ENCODE results near the gene PRKACA. TPM values are rescaled to one million over a fixed set of nuclear protein-coding genes. Genes with fewer than 3 reads are reported as not detected.

Gene PRKACA
- polyA plus RNA-seq, 4 donors: 34.7 to 66.1 (median 44.1) TPM

- DNase-seq (no peak), FAIRE-seq (no peak)
- peaks cover 0 to 15% (median 0%) of the 10 kb centered on the region in 3 donors for H3K4me1 ChIP-seq (ENCODE audit: control insufficient read depth in 3 of 3, insufficient read depth in 2 of 3, low read depth in 1 of 3, low read length in 2 of 3)
- no peaks in the 10 kb centered on the region for H3K36me3 ChIP-seq (ENCODE audit: control insufficient read depth in 3 of 3, insufficient read depth in 2 of 3, low read depth in 1 of 3, low read length in 3 of 3)
- H3K27ac ChIP-seq (ENCODE audit: low read depth in 1 of 3, low read length in 2 of 3): no peak overlapping the region
- no peaks in the 10 kb centered on the region for H3K27me3 ChIP-seq (ENCODE audit: control insufficient read depth in 3 of 3, insufficient read depth in 3 of 3, low read length in 3 of 3)
- no peaks in the 10 kb centered on the region for H3K9me3 ChIP-seq (ENCODE audit: control insufficient read depth in 2 of 2, insufficient read depth in 1 of 2, low read depth in 1 of 2, low read length in 1 of 2)
- H3K4me3 ChIP-seq (ENCODE audit: low read depth in 1 of 3, low read length in 3 of 3): no peak overlapping the region
- 94 to 96% (median 95%) methylated on average over 42 to 43 of the region's 43 CpGs for WGBS, 3 donors
These were observed 47.1 kb downstream of the PRKACA start for GRCh38 chr19:14070268-14071050.

GRCh38 chr19:14066134-14066533 is 51.4 kb downstream of the PRKACA start:
- no peak overlapping the region for H3K27ac ChIP-seq (ENCODE audit: low read depth in 1 of 3, low read length in 2 of 3)
- no peak overlapping the region for H3K4me3 ChIP-seq (ENCODE audit: low read depth in 1 of 3, low read length in 3 of 3)
- no peak for FAIRE-seq
- WGBS, 3 donors: 63 to 76% (median 64%) methylated on average over 2 of the region's 2 CpGs
- no peaks in the 10 kb centered on the region for H3K27me3 ChIP-seq (ENCODE audit: control insufficient read depth in 3 of 3, insufficient read depth in 3 of 3, low read length in 3 of 3)
- DNase-seq: no peak
- H3K4me1 ChIP-seq (ENCODE audit: control insufficient read depth in 3 of 3, insufficient read depth in 2 of 3, low read depth in 1 of 3, low read length in 2 of 3): peaks cover 0 to 12% (median 2%) of the 10 kb centered on the region in 3 donors
- no peaks in the 10 kb centered on the region for H3K36me3 ChIP-seq (ENCODE audit: control insufficient read depth in 3 of 3, insufficient read depth in 2 of 3, low read depth in 1 of 3, low read length in 3 of 3)
- no peaks in the 10 kb centered on the region for H3K9me3 ChIP-seq (ENCODE audit: control insufficient read depth in 2 of 2, insufficient read depth in 1 of 2, low read depth in 1 of 2, low read length in 1 of 2)

- Histone ChIP-seq H3K4me3 (ENCODE audit: low read depth in 1 of 3, low read length in 3 of 3) (no peak overlapping the region), H3K9me3 (ENCODE audit: control insufficient read depth in 2 of 2, insufficient read depth in 1 of 2, low read depth in 1 of 2, low read length in 1 of 2) (no peaks in the 10 kb centered on the region), H3K27me3 (ENCODE audit: control insufficient read depth in 3 of 3, insufficient read depth in 3 of 3, low read length in 3 of 3) (peaks cover 0 to 18% (median 6%) of the 10 kb centered on the region in 3 donors), H3K27ac (ENCODE audit: low read depth in 1 of 3, low read length in 2 of 3) (no peak overlapping the region), H3K4me1 (ENCODE audit: control insufficient read depth in 3 of 3, insufficient read depth in 2 of 3, low read depth in 1 of 3, low read length in 2 of 3) (peaks cover 0 to 28% (median 2%) of the 10 kb centered on the region in 3 donors), H3K36me3 (ENCODE audit: control insufficient read depth in 3 of 3, insufficient read depth in 2 of 3, low read depth in 1 of 3, low read length in 3 of 3) (no peaks in the 10 kb centered on the region)
- DNase-seq (no peak), FAIRE-seq (no peak)
- 78 to 80% (median 80%) methylated on average over 7 of the region's 7 CpGs for WGBS, 3 donors
These were observed 54.5 kb downstream of the PRKACA start for GRCh38 chr19:14063105-14063504.

GRCh38 chr19:14062558-14062855 is 55.1 kb downstream of the PRKACA start:
- DNase-seq (no peak), FAIRE-seq (no peak)
- Histone ChIP-seq H3K4me3 (ENCODE audit: low read depth in 1 of 3, low read length in 3 of 3) (no peak overlapping the region), H3K36me3 (ENCODE audit: control insufficient read depth in 3 of 3, insufficient read depth in 2 of 3, low read depth in 1 of 3, low read length in 3 of 3) (no peaks in the 10 kb centered on the region), H3K27ac (ENCODE audit: low read depth in 1 of 3, low read length in 2 of 3) (no peak overlapping the region), H3K9me3 (ENCODE audit: control insufficient read depth in 2 of 2, insufficient read depth in 1 of 2, low read depth in 1 of 2, low read length in 1 of 2) (no peaks in the 10 kb centered on the region), H3K4me1 (ENCODE audit: control insufficient read depth in 3 of 3, insufficient read depth in 2 of 3, low read depth in 1 of 3, low read length in 2 of 3) (peaks cover 0 to 31% (median 2%) of the 10 kb centered on the region in 3 donors), H3K27me3 (ENCODE audit: control insufficient read depth in 3 of 3, insufficient read depth in 3 of 3, low read length in 3 of 3) (peaks cover 0 to 23% (median 6%) of the 10 kb centered on the region in 3 donors)
- WGBS, 3 donors: 51 to 83% (median 65%) methylated on average over 5 of the region's 5 CpGs

- FAIRE-seq: no peak
- H3K27me3 ChIP-seq (ENCODE audit: control insufficient read depth in 3 of 3, insufficient read depth in 3 of 3, low read length in 3 of 3): peaks cover 0 to 26% (median 6%) of the 10 kb centered on the region in 3 donors
- H3K27ac ChIP-seq (ENCODE audit: low read depth in 1 of 3, low read length in 2 of 3): peak within 1 kb of the TSS in 1 of 3 donors; percentile 21
- peak; percentile 50 to 60 for DNase-seq
- peaks cover 0 to 31% (median 2%) of the 10 kb centered on the region in 3 donors for H3K4me1 ChIP-seq (ENCODE audit: control insufficient read depth in 3 of 3, insufficient read depth in 2 of 3, low read depth in 1 of 3, low read length in 2 of 3)
- H3K36me3 ChIP-seq (ENCODE audit: control insufficient read depth in 3 of 3, insufficient read depth in 2 of 3, low read depth in 1 of 3, low read length in 3 of 3): no peaks in the 10 kb centered on the region
- H3K4me3 ChIP-seq (ENCODE audit: low read depth in 1 of 3, low read length in 3 of 3): peak within 1 kb of the TSS in 1 of 3 donors; percentile 35
- no peaks in the 10 kb centered on the region for H3K9me3 ChIP-seq (ENCODE audit: control insufficient read depth in 2 of 2, insufficient read depth in 1 of 2, low read depth in 1 of 2, low read length in 1 of 2)
- 14 to 53% (median 31%) methylated on average over 13 to 19 of the region's 19 CpGs for WGBS, 3 donors
These were observed 55.6 kb downstream of the PRKACA start, which contains the start of gene PALM3 for GRCh38 chr19:14061751-14062557. Gene PALM3, minus strand, starts transcription at chr19:14062076. Its CDS starts 96 bp downstream, at chr19:14061980.

GRCh38 chr19:14061081-14061749 is 56.3 kb downstream of the PRKACA start:
- peaks cover 0 to 31% (median 6%) of the 10 kb centered on the region in 3 donors for H3K27me3 ChIP-seq (ENCODE audit: control insufficient read depth in 3 of 3, insufficient read depth in 3 of 3, low read length in 3 of 3)
- H3K4me1 ChIP-seq (ENCODE audit: control insufficient read depth in 3 of 3, insufficient read depth in 2 of 3, low read depth in 1 of 3, low read length in 2 of 3): peaks cover 0 to 31% (median 2%) of the 10 kb centered on the region in 3 donors
- H3K4me3 ChIP-seq (ENCODE audit: low read depth in 1 of 3, low read length in 3 of 3): peak overlapping the region in 1 of 3 donors; percentile 35
- peak overlapping the region in 1 of 3 donors; percentile 21 for H3K27ac ChIP-seq (ENCODE audit: low read depth in 1 of 3, low read length in 2 of 3)
- no peaks in the 10 kb centered on the region for H3K36me3 ChIP-seq (ENCODE audit: control insufficient read depth in 3 of 3, insufficient read depth in 2 of 3, low read depth in 1 of 3, low read length in 3 of 3)
- no peaks in the 10 kb centered on the region for H3K9me3 ChIP-seq (ENCODE audit: control insufficient read depth in 2 of 2, insufficient read depth in 1 of 2, low read depth in 1 of 2, low read length in 1 of 2)
- DNase-seq: peak; percentile 36 to 60
- 19 to 53% (median 26%) methylated on average over 9 of the region's 9 CpGs for WGBS, 3 donors
- FAIRE-seq: no peak

- Histone ChIP-seq H3K9me3 (ENCODE audit: control insufficient read depth in 2 of 2, insufficient read depth in 1 of 2, low read depth in 1 of 2, low read length in 1 of 2) (no peaks in the 10 kb centered on the region), H3K4me3 (ENCODE audit: low read depth in 1 of 3, low read length in 3 of 3) (no peak overlapping the region), H3K4me1 (ENCODE audit: control insufficient read depth in 3 of 3, insufficient read depth in 2 of 3, low read depth in 1 of 3, low read length in 2 of 3) (peaks cover 0 to 31% (median 2%) of the 10 kb centered on the region in 3 donors), H3K27ac (ENCODE audit: low read depth in 1 of 3, low read length in 2 of 3) (peak overlapping the region in 1 of 3 donors; percentile 28), H3K36me3 (ENCODE audit: control insufficient read depth in 3 of 3, insufficient read depth in 2 of 3, low read depth in 1 of 3, low read length in 3 of 3) (no peaks in the 10 kb centered on the region), H3K27me3 (ENCODE audit: control insufficient read depth in 3 of 3, insufficient read depth in 3 of 3, low read length in 3 of 3) (peaks cover 0 to 35% (median 6%) of the 10 kb centered on the region in 3 donors)
- no peak for FAIRE-seq
- WGBS, 3 donors: 20 to 44% (median 29%) methylated on average over 8 of the region's 8 CpGs
- DNase-seq: peak; percentile 43 to 59
These were observed 57.9 kb downstream of the PRKACA start for GRCh38 chr19:14059652-14060155.

- Histone ChIP-seq H3K9me3 (ENCODE audit: control insufficient read depth in 2 of 2, insufficient read depth in 1 of 2, low read depth in 1 of 2, low read length in 1 of 2) (no peaks in the 10 kb centered on the region), H3K4me1 (ENCODE audit: control insufficient read depth in 3 of 3, insufficient read depth in 2 of 3, low read depth in 1 of 3, low read length in 2 of 3) (peaks cover 0 to 31% (median 2%) of the 10 kb centered on the region in 3 donors), H3K4me3 (ENCODE audit: low read depth in 1 of 3, low read length in 3 of 3) (no peak overlapping the region), H3K27ac (ENCODE audit: low read depth in 1 of 3, low read length in 2 of 3) (no peak overlapping the region), H3K27me3 (ENCODE audit: control insufficient read depth in 3 of 3, insufficient read depth in 3 of 3, low read length in 3 of 3) (peaks cover 0 to 40% (median 6%) of the 10 kb centered on the region in 3 donors), H3K36me3 (ENCODE audit: control insufficient read depth in 3 of 3, insufficient read depth in 2 of 3, low read depth in 1 of 3, low read length in 3 of 3) (no peaks in the 10 kb centered on the region)
- no peak for FAIRE-seq
- no peak for DNase-seq
- WGBS, 3 donors: 17 to 30% (median 27%) methylated on average over 13 to 15 of the region's 15 CpGs
These were observed 58.5 kb downstream of the PRKACA start for GRCh38 chr19:14059093-14059480.
